NCI-H2196 (cell line): ENCODE results near the gene TMEM175.

Experiments used
- DNase-seq: peaks from one replicate; lab custom pipeline; 2025; ENCODE audit not compliant: unreplicated experiment; lab: John Stamatoyannopoulos, UW

Gene TMEM175

DNA sequence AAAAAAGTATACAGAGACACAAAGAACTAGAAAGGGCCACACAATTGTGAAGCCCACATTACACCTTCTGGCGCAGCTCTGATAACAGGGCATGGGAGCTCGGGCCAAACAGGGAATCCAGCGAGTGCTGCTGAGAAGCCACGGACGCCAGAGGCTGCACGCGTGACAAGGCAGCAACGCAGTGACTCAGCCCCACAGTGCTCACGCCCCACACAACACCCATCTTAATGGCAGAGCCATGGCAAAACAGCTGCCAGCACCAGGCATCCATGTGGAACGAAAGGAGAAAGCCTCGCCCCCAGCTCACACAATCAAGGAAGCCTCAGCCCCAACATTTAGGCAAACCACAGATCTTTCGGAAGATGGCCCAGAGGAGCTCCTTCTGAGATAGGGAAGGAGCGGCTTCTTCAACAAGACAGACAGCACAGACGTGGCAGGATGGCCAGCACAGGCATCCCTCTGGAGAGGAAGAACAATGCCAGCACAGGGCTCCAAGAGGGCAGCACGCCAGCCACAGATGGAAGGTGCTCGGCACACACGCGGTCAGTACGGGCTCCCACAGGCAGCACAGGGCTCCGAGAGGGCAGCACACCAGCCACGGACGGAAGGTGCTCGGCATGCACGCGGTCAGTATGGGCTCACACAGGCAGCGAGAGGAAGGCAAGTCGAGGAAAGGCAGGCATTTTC is 33.2 kb upstream of the TMEM175 start:
- no peak for DNase-seq

DNA sequence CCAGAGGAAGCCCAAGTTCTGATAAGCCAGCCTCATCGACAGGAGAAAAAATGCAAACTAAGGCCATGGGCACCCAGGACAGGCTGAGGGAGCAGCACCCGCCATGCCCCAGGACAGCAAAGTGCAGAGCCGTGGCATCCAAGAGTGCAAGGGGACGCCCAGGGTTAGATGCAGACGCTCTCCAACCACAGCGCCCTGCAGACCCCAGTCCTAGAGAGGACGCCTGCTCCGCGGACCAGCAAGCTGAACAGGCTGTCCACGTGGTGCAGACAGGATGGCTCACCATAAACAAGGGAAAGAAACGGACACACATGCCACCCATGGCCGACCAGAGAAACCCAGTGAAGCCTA is 32.7 kb upstream of the TMEM175 start:
- DNase-seq, result no peak

DNA sequence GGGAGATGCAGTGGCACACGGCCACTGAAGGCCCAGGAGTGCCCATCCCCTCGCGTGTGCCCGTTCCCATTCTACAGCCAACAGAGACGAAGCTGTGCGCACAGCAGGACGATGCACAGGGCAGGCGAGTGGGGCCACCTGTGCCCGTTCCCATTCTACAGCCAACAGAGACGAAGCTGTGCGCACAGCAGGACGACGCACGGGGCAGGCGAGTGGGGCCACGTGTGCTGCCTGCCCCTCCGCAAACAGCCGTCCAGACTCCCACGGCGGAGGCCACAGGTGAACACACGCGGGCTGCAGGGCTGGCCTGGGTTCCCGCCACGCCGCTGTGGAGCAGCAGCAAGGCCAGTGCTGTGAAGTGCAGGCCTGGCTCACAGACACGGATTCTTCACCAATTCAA is 32.2 kb upstream of the TMEM175 start:
- DNase-seq, result no peak

DNA sequence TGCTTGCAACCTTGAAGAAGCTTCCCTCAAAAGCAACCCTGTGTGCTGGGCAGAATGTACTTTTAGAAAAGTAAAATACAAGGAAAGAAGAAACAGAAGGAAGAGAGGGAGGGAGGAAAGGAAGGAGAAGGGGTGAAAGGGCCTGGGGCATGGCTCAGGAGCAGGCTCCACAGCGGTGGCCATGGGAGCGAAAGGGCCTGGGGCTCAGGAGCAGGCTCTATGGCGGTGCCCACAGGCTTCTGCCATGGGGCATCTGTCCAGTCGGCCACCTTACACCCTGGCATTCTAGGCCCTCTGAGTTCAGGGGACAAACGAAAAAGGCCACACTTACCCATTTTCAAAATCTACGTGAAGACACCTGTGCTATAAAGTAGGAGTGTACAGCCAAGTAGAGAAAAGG is 31.5 kb upstream of the TMEM175 start:
- DNase-seq, result no peak

DNA sequence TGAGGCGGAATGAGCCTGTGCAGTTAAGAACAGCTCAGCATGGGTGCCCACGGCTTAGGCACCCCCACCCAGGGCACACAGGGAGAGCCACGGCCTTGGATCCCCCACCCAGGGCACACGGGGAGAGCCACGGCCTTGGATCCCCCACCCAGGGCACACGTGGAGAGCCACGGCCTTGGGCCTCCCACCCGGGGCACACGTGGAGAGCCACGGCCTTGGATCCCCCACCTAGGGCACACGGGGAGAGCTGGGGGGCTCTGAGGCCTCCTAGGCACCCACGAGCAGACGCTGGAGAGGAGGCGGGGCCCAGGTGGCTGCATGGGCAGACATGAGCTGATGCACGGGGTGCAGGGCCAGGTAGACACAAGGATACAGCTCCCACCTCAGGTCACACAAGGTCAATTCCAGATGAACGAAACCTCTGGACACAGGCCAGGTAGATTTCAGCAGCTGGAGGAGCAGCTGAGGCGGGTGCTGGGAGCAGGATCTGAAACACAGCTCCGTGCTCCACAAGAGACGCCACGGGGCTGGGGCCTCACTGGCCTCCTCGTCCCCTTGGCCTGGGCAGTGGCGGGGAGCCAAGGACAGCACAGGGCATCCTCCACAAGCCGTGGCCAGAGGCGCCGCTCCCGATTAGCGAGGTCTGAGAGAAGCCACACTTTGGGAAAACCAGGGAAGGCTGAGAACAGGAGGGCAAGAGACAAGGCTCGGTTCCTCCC is 30.9 kb upstream of the TMEM175 start:
- no peak for DNase-seq

DNA sequence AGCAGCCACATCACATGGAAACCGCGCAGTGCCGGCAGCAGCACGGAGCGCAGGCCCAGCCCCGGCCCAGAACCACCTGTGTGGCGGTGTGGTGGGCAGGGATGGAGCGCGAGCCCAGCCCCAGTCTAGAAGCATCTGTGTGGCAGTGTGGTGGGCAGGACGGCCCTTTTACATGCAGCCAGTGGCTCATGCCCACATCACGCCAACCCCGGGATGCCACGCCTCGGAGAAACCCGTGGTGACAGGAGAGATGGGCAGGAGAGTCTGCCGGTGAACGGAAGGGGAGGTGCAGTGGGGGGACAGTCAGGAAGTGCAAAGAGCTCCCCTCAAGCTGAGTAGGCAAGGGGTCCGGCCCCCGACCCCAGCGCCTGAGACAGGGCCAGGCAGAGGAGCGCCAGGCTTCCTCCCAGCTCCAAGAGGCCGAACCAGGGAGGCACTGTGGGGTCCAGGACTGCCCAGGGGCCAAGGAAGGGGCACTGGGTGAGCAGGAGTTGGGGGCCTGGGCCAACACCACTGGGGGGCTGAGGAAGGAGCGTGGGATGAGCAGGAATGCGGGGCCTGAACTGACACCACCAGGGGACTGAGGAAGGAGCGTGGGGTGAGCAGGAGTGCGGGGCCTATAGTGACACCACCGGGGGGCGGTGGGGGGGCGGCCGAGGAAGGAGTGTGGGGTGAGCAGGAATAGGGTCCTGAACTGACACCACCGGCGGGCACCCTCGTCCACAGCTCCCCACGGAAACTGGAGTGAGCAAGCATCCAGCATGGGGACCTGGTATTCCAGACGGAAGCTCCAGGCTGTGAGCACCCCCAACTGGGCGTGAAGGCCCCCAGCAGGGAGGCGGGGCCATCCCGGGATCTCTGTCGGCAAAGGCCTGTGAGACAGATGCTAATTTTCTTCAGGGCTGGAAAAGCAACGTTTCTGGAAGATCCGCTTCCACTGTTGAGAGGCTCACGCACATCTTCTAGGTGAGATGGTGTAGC is 28.9 kb upstream of the TMEM175 start:
- no peak for DNase-seq

DNA sequence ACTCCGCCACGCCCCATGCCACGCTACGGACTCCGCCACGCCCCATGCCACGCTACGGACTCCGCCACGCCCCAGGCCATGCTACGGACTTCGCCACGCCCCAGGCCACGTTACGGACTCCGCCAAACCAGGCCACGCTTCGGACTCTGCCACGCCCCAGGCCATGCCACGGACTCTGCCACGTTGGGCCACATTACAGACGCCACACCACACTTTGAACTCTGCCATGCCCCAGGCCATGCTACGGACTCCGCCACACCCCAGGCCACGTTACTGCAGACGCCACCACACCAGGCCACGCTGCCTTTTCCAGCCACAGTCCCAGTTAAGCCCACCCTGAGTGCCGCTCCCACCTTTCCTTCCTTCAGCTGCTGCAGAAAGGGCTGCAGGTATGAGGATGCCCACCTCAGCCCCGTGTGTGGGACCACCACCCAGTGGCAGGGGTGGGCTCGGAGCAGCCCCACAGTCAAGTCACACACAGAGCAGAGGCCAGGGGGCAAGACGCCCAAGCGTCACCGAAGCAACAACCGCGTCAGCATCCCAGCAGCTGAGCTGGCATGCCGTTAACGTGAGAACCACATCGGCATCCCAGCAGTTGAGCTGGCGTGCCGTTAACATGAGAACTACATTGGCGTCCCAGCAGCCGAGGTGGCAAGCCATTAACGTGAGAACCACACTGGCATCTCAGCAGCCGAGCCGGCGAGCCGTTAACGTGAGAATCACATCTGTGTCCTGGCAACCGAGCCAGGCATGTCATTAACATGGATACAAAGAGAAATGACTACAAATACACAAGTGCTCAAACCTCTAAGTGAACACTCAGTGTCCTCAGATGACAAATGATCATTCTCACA is 26.5 kb upstream of the TMEM175 start:
- DNase-seq, result no peak

DNA sequence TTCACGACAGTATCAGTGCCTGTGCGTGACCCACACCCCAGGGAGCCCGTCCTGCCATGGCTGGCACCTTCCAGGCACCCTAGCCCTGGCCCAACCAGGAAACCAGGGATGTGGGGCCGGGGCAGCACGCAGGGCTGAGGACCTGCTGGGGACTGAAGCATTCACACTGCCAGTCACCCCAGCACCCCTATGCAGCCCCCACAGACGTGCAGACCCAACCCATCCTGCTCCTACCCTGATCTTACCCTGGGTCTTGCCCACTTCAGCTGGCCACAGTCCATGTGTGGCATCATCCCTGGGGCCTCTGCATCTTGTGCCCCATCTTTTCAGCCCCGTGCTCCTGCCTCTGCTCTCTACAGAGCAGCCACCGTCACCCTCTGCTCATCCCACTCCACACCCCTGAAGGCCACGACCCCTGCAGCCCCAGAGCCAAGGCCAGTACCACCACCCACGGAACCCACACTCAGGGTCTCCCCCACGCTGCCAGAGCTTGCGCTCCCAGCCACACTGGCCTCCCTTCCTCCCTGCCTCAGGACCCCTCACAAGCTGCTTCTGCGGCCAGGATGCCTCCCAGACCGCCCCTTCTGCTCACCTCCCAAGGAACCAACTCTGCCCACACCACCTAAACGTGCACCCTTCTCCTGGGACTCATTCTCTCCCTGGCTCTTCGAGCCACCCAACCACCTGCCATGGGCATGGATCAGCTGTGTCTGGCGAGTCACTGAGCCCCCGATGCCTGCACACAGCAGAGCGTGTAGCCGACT is 25.7 kb upstream of the TMEM175 start:
- DNase-seq, result no peak

DNA sequence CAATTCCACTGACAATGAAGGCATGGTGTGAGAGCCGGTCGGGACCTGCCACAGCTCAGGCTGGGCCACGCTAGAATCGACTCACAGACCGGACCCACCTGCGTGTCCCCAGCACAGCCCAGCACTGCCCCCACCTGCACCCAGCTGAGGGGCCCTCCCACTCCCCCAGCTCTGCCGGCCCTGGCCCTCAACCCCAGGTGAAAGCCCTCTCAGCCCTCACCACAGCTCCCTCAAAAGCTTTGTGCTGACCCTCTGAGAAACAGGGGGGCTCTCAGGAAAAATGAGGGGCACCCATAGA is 25.2 kb upstream of the TMEM175 start:
- DNase-seq, result no peak

DNA sequence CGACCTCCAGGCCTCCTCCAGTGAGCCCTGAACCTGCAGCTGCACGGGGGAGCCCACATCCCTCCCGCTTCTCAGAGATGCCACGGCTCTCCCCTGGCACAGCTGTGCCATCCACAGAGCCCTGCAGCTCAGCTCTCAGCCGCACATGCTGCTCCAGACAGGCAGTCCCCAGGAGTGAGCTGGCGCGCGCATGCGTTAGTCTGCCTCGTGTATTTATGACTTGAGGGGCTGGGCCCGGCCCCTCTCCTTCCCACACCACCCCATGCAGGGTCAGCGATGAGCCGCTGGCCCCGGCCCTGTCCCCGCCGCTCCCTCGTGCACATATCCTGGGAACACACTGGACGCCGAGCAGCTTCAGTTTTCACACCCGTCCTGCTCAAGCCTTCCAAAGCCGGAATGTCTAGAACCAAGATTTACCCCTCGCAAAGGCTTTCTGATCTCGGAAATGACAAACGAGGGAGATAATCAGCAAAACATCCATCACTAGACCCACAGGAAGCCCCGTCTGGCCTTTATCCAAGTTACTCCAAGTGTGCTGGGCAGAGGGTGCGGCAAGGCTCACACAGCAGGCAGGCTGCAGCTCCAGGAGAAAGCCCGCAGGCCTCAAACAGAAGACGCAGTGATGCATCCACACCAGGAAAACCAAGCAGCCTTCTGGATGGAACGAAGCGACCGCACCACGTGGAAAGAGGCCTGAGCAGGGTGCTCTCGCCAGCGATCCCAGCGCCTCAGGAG is 24.4 kb upstream of the TMEM175 start:
- DNase-seq, result no peak

DNA sequence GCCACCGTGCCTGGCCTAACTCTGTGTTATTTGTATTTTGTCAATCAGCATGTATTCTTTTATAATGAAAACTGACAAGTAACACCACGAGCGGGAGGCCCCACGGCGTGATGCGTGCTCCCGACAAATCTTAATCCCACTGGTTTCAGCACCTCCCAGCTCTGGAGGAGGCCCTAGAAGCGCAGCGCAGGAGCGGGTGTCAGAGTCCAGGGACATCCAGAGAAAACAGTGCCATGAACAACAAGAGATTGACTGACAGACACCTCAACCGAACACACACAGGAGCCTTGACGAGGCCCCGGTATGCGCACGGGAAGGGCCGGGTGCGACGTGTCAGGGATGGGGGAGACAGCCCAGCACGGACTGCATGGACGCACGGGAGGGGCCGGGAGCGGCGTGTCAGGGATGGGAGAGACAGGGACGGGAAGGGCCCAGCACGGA is 23.1 kb upstream of the TMEM175 start:
- DNase-seq, result no peak

DNA sequence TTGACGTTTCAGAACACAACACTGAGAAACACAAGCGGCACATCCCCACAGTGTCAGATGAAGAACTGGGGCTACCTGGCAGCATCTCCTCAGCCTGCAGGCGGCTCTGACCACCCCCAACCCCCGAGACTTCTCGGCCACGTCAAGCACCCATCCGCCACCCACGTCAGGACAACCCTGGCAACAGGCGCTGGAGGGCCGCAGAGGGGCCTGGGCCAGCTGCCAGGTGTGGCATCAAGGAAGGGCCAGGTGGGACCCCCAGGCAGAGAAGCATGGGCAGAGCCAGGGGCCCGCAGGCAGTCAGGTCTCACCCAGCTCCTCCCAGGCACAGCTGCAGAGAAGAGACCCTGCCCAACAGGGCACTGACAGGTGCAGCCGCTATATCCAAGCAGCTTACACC is 22.4 kb upstream of the TMEM175 start:
- DNase-seq, result no peak

DNA sequence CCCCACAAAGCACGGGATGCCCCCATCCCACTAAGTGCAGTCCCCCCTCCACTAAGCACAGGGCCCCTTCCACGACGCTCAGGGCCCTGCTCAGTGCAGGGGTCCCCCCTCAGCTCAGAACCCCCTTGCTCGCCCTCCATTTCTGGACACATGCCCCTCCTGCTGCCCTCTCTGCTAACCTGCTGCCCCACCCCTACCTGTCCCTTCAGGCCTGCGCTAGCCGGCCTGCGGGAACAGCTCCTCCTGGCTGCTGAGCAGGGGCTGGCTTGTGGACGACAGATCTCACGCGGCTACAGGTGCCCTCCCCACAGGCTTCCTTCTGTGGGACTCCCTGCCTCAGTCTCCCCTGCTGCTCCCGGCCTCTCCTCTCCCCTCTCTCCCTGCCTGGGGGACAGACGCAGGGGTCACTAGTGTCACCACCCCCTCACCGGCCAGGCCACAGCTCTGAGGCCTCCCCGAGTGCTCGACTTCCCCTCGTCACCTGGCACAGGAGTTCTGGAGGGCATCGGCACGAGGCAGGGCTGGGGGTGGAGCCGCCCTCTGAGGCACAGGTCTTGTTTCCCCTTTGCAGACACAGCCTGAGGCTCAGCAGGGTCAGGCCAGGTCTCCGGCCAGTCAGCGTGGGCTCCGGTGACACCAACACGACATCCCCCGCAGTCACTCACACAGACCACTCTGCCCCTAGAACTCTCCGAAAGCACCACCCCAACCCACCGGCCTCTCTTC is 21.7 kb upstream of the TMEM175 start:
- DNase-seq, result no peak

DNA sequence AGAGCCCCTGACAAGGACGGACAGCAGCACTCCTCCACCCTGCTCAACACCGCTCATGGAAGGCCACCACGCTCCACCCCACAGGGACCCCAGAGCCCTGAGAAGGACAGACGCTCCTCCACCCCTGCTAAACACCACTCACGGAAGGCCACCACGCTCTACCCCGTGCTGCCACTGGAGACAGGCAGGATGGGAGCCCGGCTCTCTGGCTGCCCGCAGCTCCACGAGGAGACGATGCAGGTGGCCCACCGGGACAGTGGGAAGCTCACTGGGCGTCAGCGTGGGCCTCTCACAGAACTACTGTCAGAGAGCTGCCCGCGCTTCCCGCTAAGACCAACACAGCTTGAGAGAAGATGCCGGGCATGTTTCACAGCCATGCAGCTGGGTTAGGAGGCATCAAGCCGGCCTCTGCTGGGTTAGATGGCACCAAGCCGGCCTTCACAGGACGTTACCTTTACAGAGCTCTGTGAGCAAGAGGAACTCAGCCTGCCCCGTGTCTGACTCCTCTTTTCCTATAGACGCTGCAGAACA is 21.0 kb upstream of the TMEM175 start:
- DNase-seq, result no peak

DNA sequence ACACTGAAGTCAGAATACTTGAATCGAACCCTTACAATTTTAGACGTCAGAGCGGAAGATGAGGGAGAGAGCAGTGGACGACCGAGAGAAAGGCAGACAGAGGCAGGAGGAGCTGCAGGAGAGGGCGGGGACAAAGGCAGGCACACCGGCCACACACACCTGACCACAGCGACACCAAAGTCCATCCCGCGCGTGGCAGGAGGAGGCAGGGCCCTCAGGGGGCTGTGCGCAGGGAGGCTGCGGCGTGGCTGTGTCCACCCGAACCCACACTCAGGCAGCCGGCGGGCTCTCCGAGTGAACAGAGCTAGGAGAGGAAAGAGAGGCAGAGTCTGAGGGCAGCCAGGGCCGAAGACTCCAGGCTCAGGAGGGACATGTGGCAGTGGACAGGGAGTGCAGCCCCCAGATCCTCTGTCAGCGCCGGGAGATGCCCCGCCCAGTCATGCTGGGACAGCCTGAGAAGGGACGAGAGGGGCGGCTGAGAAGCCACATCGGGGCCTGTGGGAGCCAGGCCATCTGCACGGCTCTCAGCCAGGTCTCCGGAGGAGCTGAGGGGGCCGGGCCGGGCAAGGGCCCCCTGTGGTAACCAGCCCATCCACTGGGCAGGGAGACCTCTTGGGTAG is 20.3 kb upstream of the TMEM175 start:
- no peak for DNase-seq

DNA sequence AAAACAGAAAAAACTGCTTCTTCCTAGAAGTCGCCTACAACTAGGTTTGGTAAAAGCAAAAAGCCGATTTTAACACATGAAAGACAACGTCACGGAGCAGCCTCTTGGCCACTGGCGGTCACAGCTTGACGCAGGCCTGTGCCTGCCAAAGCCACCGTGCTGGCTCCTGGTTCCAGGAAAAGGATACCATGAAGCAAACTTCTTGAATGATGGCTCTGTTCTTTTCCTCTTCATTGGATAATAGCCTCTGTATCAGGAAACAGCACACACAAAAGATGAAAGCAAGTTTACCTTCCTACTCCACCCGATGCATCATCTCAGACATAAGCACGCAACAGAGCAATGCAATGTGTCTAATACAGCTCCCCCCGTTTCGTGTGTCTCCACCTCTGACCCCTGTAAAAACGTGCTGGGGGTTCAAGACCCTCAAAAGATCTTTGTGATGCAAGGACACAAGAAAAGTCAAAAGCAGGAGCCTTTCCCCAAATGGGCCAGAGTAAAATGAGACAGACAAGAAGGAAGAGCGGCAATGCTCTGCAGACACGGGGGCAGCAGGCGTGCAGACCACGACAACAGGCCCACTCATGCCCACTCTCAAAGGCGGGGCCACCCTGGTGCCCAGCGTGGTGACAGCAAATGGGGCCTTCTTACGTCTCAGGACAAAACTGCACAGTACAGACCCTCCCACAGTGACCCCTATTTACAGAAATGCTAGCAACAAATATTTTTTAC is 19.5 kb upstream of the TMEM175 start:
- no peak for DNase-seq

DNA sequence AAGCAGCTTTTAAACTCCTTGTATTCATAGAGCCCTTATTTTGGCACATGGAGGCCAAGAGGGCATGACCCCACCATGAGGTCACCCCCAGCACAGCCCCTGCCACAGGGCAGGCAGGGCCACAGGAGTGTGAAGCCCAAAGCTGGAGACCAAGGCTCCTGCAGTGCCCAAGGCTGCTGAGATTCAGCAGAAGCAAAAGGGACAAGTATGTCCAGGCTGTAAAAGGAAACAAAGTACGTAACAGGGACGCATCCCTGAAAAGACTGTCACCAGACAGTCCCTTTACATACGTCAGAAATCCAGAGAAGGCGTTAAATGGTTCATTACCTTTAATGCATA is 19.0 kb upstream of the TMEM175 start:
- DNase-seq, result no peak

DNA sequence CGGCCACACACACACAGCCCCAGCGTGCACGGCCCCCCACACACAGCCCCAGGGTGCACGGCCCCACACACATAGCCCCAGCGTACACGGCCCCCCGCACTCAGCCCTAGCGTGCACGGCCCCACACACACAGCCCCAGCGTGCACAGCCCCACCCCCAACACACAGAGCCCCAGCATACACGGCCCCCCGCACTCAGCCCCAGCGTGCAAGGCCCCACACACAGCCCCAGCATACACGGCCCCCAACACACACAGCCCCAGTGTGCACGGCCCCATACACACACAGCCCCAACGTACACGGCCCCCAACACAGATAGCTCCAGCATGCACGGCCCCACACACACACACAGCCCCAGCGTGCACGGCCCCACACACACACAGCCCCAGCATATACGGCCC is 17.7 kb upstream of the TMEM175 start:
- DNase-seq, result no peak
